HepG2 (cell line): Measurements from ENCODE around the gene CSMD2. TPM values are rescaled to one million over a fixed set of nuclear protein-coding genes. Genes with fewer than 3 reads are reported as not detected.

Experiments
- ATAC-seq: fragments of 200-7000 bp; cut with Tn5 transposase; 3 replicates; pipeline ENCODE4 v1.9.1; 2020; ENCODE audit warnings: mild to moderate bottlenecking, moderate library complexity
- BruUV-seq: library from RNA; stranded (reverse); fragments of 400-500 nt; replicated peaks from 2 replicates; lab custom pipeline; 2021; lab: Mats Ljungman, UMichigan
- CTCF ChIA-PET: fragments of 300-600 bp; formaldehyde crosslinking; extraction: SDS; loops from one replicate; lab custom pipeline; 2021; ENCODE audit warnings: low total read pairs, inconsistent platforms, low intra/inter-chr PET ratio; lab: Yijun Ruan, JAX
- POLR2A ChIA-PET: fragments of 350-600 bp; sonication (Branson Sonifier 250); formaldehyde crosslinking; loops from one replicate; lab custom pipeline; 2020; ENCODE audit warnings: antibody characterized with exemption, inconsistent platforms; lab: Yijun Ruan, JAX
- DNase-seq: peaks from one replicate; pipeline ENCODE4 v3.0.0-alpha.2; 2015; ENCODE audit warnings: low spot score
- FAIRE-seq: peaks from 3 replicates; lab custom pipeline; 2011; peaks lifted over from hg19 to GRCh38; lab: Jason Lieb, UNC
- H2AFZ ChIP-seq: one replicate; pipeline ENCODE4 v1.6.1; 2011; ENCODE audit warnings: low read length, inconsistent platforms
- H3K27ac ChIP-seq: fragments of 300-600 bp; 3 replicates; pipeline ENCODE4 v1.8.0; 2011; ENCODE audit warnings: mixed run types, mild to moderate bottlenecking, mixed read lengths, low read length, inconsistent platforms; ENCODE audit not compliant: insufficient read depth; ENCODE audit errors: extremely low read length
- H3K27me3 ChIP-seq, 2 experiments: fragments of 200-600 bp in 1 of 2; 2 replicates in 1 of 2; 3 replicates in 1 of 2; pipeline versions ENCODE4 v1.6.0 to v1.8.0; 2011; ENCODE audit warnings: low read length in 2 of 2, mild to moderate bottlenecking in 2 of 2, moderate library complexity in 2 of 2, inconsistent platforms in 1 of 2; ENCODE audit not compliant: insufficient read depth in 2 of 2, control insufficient read depth in 1 of 2
- H3K36me3 ChIP-seq, 2 experiments: fragments of 200-600 bp in 1 of 2; replicated peaks in 1 of 2; 2 replicates in 1 of 2; 3 replicates in 1 of 2; pipeline versions ENCODE4 v1.5.1 to v1.8.0; 2011; ENCODE audit warnings: low read length in 2 of 2, inconsistent platforms in 1 of 2; ENCODE audit not compliant: insufficient read depth in 2 of 2, control insufficient read depth in 1 of 2
- H3K4me1 ChIP-seq: 2 replicates; pipeline ENCODE4 v1.5.1; 2012; ENCODE audit warnings: low read length, inconsistent platforms; ENCODE audit not compliant: insufficient read depth
- H3K4me2 ChIP-seq: 2 replicates; pipeline ENCODE4 v1.6.0; 2011; ENCODE audit warnings: low read depth, low read length, inconsistent platforms
- H3K4me3 ChIP-seq, 3 experiments: fragments of 200-600 bp in 1 of 3; sonication (generic), shearing (Covaris generic) in 1 of 3; replicated peaks in 1 of 3; 2 replicates each; pipeline ENCODE4 v1.5.1; 2011 to 2016; ENCODE audit warnings: low read length in 3 of 3, inconsistent platforms in 2 of 3, low read depth in 2 of 3, mild to moderate bottlenecking in 2 of 3, control low read depth in 1 of 3, mixed read lengths in 1 of 3; ENCODE audit not compliant: insufficient read depth in 1 of 3
- H3K79me2 ChIP-seq: one replicate; pipeline ENCODE4 v1.6.1; 2011; ENCODE audit warnings: low read length, inconsistent platforms; ENCODE audit not compliant: insufficient read depth
- H3K9ac ChIP-seq: 2 replicates; pipeline ENCODE4 v1.6.0; 2011; ENCODE audit warnings: mild to moderate bottlenecking, low read depth, low read length, inconsistent platforms; ENCODE audit not compliant: insufficient read depth
- H3K9me3 ChIP-seq: 2 replicates; pipeline ENCODE4 v1.5.1; 2012; ENCODE audit warnings: mild to moderate bottlenecking, low read length
- H4K20me1 ChIP-seq: 2 replicates; pipeline ENCODE4 v1.6.0; 2011; ENCODE audit warnings: inconsistent platforms, mild to moderate bottlenecking, low read length, moderate library complexity; ENCODE audit not compliant: insufficient read depth
- ARID2 ChIP-seq: sonication (generic); formaldehyde crosslinking; IDR thresholded peaks from 2 replicates; pipeline ENCODE4 v1.8.1; 2022; ENCODE audit warnings: mild to moderate bottlenecking, missing genetic modification reagents, borderline replicate concordance
- CCAR2 ChIP-seq: fragments of 200-400 bp; formaldehyde crosslinking; optimal IDR thresholded peaks from 2 replicates; pipeline ENCODE3; 2018; ENCODE audit warnings: low read depth, mild to moderate bottlenecking, low read length, moderate library complexity
- IKZF4 ChIP-seq: sonication (generic); formaldehyde crosslinking; IDR thresholded peaks from 2 replicates; pipeline ENCODE4 v1.5.1; 2020; ENCODE audit warnings: borderline replicate concordance, mild to moderate bottlenecking, low read depth, missing genetic modification reagents; ENCODE audit errors: not compliant biosample characterization
- MEIS2 ChIP-seq: sonication (generic); formaldehyde crosslinking; IDR thresholded peaks from 2 replicates; pipeline ENCODE4 v1.9.0; 2021; ENCODE audit warnings: mild to moderate bottlenecking, missing genetic modification reagents
- ONECUT2 ChIP-seq: sonication (generic); formaldehyde crosslinking; IDR thresholded peaks from 2 replicates; pipeline ENCODE4 v1.4.0; 2020; ENCODE audit warnings: missing genetic modification reagents
- RFX3 ChIP-seq: IDR thresholded peaks from 2 replicates; pipeline ENCODE4 v1.6.1; 2016; ENCODE audit warnings: missing biosample characterization, missing genetic modification reagents
- SMAD9 ChIP-seq: sonication (generic); formaldehyde crosslinking; IDR thresholded peaks from 2 replicates; pipeline ENCODE4 v1.5.1; 2020; ENCODE audit warnings: mild to moderate bottlenecking, missing genetic modification reagents
- U2AF1 ChIP-seq: fragments of 200-400 bp; formaldehyde crosslinking; optimal IDR thresholded peaks from 2 replicates; pipeline ENCODE3; 2017; ENCODE audit warnings: mild to moderate bottlenecking, low read depth, low read length
- YY1 ChIP-seq: IDR thresholded peaks from 2 replicates; pipeline ENCODE4 v1.6.1; 2011; ENCODE audit warnings: low read length, low read depth, moderate library complexity, mild to moderate bottlenecking; ENCODE audit not compliant: insufficient read depth, insufficient replicate concordance
- ZNF256 ChIP-seq: sonication (generic); formaldehyde crosslinking; conservative IDR thresholded peaks from 2 replicates; pipeline ENCODE4 v1.4.0; 2020; ENCODE audit warnings: missing genetic modification reagents
- ZNF678 ChIP-seq: sonication (generic); formaldehyde crosslinking; IDR thresholded peaks from 2 replicates; pipeline ENCODE4 v1.4.0; 2020; ENCODE audit warnings: mild to moderate bottlenecking, missing genetic modification reagents
- ZNF83 ChIP-seq: sonication (generic); formaldehyde crosslinking; IDR thresholded peaks from 2 replicates; pipeline ENCODE4 v1.4.0; 2020; ENCODE audit warnings: missing genetic modification reagents, mild to moderate bottlenecking, borderline replicate concordance
- WGBS: methylation state at CpG from one replicate; pipeline ENCODE4 v1.1.6; 2017; ENCODE audit warnings: low lambda C conversion rate; 5-methylcytosine and 5-hydroxymethylcytosine counted together
- in situ Hi-C: cut with HindIII; loops from 2 replicates; pipeline ENCODE4 v1.10.0; 2017; ENCODE audit warnings: low pct_unique_long_range_greater_than_20kb; ENCODE audit not compliant: extremely low pct_ligation_motif_present
- intact Hi-C: fragments of 100-400 bp; cut with micrococcal nuclease; formaldehyde crosslinking; loops from one replicate; pipeline ENCODE4 v1.10.0; 2022; ENCODE audit not compliant: unreplicated experiment
- polyA plus RNA-seq, 8 experiments: library from polyadenylated mRNA; depleted of rRNA in 3 of 8; stranded (reverse) in 7 of 8; unstranded in 1 of 8; fragments of >200 nt; fragmentation: Illumina TruSeq in 4 of 8; extraction: Trizol in 4 of 8; gene quantifications; 2 replicates each; pipeline versions ENCODE4 v1.2.1 to v1.2.3, GENCODE V29; 2011 to 2016; ENCODE audit warnings: low read depth in 4 of 8, missing spikeins in 1 of 8, mixed read lengths in 1 of 8; ENCODE audit not compliant: insufficient read depth in 1 of 8
- total RNA-seq, 5 experiments: library from RNA; depleted of rRNA; stranded (reverse); fragments of >200 nt; fragmentation: Illumina TruSeq; extraction: Trizol; gene quantifications; 2 replicates each; pipeline ENCODE4 v1.2.3, GENCODE V29; 2016; ENCODE audit warnings: low read depth in 1 of 5
- TF ChIP-seq, protein P1 (sequence below): sonication (generic); formaldehyde crosslinking; IDR thresholded peaks from 2 replicates; pipeline ENCODE4 v1.4.0; 2020; ENCODE audit warnings: missing genetic modification reagents, mild to moderate bottlenecking, borderline replicate concordance
- TF ChIP-seq, protein P2 (sequence below): sonication (generic); formaldehyde crosslinking; IDR thresholded peaks from 2 replicates; pipeline ENCODE4 v1.8.1; 2023; ENCODE audit warnings: mild to moderate bottlenecking, missing genetic modification reagents
- TF ChIP-seq, protein P3 (sequence below): sonication (generic); formaldehyde crosslinking; IDR thresholded peaks from 2 replicates; pipeline ENCODE4 v1.8.0; 2022; ENCODE audit warnings: mild to moderate bottlenecking, missing genetic modification reagents, moderate library complexity
- TF ChIP-seq, protein P4 (sequence below): sonication (generic); formaldehyde crosslinking; IDR thresholded peaks from 2 replicates; pipeline ENCODE4 v1.8.1; 2023; ENCODE audit warnings: missing genetic modification reagents, mild to moderate bottlenecking, borderline replicate concordance
- TF ChIP-seq, protein P5 (sequence below): sonication (generic); formaldehyde crosslinking; IDR thresholded peaks from 2 replicates; pipeline ENCODE4 v1.4.0; 2020; ENCODE audit warnings: missing genetic modification reagents

CSMD2 gene
- total and polyA plus RNA-seq, 2 of the 13 experiments (the other 11 are each of a cell fraction or from before 2014, with no cell fraction given): not detected

DNA sequence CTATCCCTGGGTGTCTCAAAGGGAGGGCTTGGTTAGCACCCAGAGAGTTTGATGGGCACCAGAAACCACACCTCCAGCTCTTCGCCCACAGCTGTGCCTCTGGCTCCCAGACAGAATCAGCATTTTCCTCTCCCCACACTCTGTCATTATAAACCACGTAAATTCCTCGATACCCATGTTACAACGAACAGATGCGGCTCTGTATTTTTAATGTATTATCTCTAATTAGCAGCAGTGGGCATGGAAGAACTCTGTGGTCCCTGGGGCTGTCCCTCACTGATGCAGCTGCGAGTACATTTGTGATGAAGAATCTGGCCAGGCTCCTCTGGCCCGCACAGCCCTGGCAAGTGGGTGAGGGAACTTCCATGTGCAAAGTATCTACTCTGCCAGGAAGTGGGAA, 290.4 kb downstream of the CSMD2 start:
- no peaks in the 10 kb centered on the region for H3K79me2 ChIP-seq
- H3K9me3 ChIP-seq: no peaks in the 10 kb centered on the region
- intact Hi-C loops: no loop called here
- H3K27me3 ChIP-seq: no peaks in the 10 kb centered on the region; a peak in 1 of 5 replicates
- no peak overlapping the region for H2AFZ ChIP-seq
- in situ Hi-C loops: no loop called here
- ChIA-PET CTCF (no interaction called here), POLR2A (no interaction called here)
- FAIRE-seq: no peak
- BruUV-seq: no TSS peak
- no peaks in the 10 kb centered on the region for H3K4me1 ChIP-seq
- no peak overlapping the region for H3K4me2 ChIP-seq
- no peak overlapping the region for H3K4me3 ChIP-seq
- TF ChIP-seq U2AF1: no peak
- TF ChIP-seq, protein P1, sequence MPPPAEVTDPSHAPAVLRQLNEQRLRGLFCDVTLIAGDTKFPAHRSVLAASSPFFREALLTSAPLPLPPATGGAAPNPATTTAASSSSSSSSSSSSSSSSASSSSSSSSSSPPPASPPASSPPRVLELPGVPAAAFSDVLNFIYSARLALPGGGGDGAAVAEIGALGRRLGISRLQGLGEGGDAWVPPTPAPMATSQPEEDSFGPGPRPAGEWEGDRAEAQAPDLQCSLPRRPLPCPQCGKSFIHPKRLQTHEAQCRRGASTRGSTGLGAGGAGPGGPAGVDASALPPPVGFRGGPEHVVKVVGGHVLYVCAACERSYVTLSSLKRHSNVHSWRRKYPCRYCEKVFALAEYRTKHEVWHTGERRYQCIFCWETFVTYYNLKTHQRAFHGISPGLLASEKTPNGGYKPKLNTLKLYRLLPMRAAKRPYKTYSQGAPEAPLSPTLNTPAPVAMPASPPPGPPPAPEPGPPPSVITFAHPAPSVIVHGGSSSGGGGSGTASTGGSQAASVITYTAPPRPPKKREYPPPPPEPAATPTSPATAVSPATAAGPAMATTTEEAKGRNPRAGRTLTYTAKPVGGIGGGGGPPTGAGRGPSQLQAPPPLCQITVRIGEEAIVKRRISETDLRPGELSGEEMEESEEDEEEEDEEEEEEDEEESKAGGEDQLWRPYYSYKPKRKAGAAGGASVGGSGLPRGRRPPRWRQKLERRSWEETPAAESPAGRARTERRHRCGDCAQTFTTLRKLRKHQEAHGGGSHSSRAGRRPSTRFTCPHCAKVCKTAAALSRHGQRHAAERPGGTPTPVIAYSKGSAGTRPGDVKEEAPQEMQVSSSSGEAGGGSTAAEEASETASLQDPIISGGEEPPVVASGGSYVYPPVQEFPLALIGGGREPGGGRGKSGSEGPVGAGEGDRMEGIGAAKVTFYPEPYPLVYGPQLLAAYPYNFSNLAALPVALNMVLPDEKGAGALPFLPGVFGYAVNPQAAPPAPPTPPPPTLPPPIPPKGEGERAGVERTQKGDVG: no peak
- TF ChIP-seq SMAD9: no peak
- no peak for TF ChIP-seq IKZF4 (CRISPR knock-in tag)
- TF ChIP-seq, protein P2, sequence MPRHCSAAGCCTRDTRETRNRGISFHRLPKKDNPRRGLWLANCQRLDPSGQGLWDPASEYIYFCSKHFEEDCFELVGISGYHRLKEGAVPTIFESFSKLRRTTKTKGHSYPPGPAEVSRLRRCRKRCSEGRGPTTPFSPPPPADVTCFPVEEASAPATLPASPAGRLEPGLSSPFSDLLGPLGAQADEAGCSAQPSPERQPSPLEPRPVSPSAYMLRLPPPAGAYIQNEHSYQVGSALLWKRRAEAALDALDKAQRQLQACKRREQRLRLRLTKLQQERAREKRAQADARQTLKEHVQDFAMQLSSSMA: no peak
- TF ChIP-seq ZNF83 (CRISPR knock-in tag): no peak
- no peak for TF ChIP-seq ZNF256 (CRISPR knock-in tag)
- TF ChIP-seq, protein P3, sequence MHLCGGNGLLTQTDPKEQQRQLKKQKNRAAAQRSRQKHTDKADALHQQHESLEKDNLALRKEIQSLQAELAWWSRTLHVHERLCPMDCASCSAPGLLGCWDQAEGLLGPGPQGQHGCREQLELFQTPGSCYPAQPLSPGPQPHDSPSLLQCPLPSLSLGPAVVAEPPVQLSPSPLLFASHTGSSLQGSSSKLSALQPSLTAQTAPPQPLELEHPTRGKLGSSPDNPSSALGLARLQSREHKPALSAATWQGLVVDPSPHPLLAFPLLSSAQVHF (CRISPR knock-in tag): no peak
- TF ChIP-seq ONECUT2: no peak
- TF ChIP-seq, protein P4, sequence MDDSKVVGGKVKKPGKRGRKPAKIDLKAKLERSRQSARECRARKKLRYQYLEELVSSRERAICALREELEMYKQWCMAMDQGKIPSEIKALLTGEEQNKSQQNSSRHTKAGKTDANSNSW: no peak
- no peak for TF ChIP-seq ZNF678 (CRISPR knock-in tag)
- TF ChIP-seq YY1: no peak
- no peak for TF ChIP-seq MEIS2 (CRISPR knock-in tag)
- no peak for TF ChIP-seq ARID2 (CRISPR knock-in tag)
- TF ChIP-seq CCAR2: no peak
- no peak for TF ChIP-seq RFX3
- TF ChIP-seq, protein P5, sequence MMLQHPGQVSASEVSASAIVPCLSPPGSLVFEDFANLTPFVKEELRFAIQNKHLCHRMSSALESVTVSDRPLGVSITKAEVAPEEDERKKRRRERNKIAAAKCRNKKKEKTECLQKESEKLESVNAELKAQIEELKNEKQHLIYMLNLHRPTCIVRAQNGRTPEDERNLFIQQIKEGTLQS (CRISPR knock-in tag): no peak
- DNase-seq: no peak
- no peak overlapping the region for H3K27ac ChIP-seq
- H3K36me3 ChIP-seq: no peaks in the 10 kb centered on the region
- no peak for ATAC-seq
- no peak overlapping the region for H3K9ac ChIP-seq
- no peaks in the 10 kb centered on the region for H4K20me1 ChIP-seq
- 2% methylated on average over 7 of the region's 7 CpGs for WGBS
